ENCODE measurements around the gene MILR1.

MILR1 gene

GRCh38 chr17:64406321-64407200, 42.4 kb upstream of the MILR1 start:
- TF ChIP-seq HIC1 (tag by site-specific recombination; IDR thresholded peaks at IDR 0.05) (no peak), AEBP2 (tag by site-specific recombination; IDR thresholded peaks at IDR 0.05; ENCODE audit: borderline replicate concordance) (no peak), SP3 (tag by site-specific recombination; IDR thresholded peaks at IDR 0.05) (no peak), ZNF48 (tag by site-specific recombination; IDR thresholded peaks at IDR 0.05) (no peak), ZNF10 (tag by site-specific recombination; IDR thresholded peaks at IDR 0.05) (no peak), ZFP3 (tag by site-specific recombination; IDR thresholded peaks at IDR 0.05; ENCODE audit: low read depth) (no peak), ZNF600 (tag by site-specific recombination; IDR thresholded peaks at IDR 0.05) (no peak), ZNF610 (tag by site-specific recombination; IDR thresholded peaks at IDR 0.05; ENCODE audit: borderline replicate concordance) (no peak), ZNF223 (tag by site-specific recombination; IDR thresholded peaks at IDR 0.05) (no peak), TSHZ1 (tag by site-specific recombination; IDR thresholded peaks at IDR 0.05; ENCODE audit: borderline replicate concordance) (no peak), ZFP69B (tag by site-specific recombination; IDR thresholded peaks at IDR 0.05) (no peak), ZNF280D (tag by site-specific recombination; IDR thresholded peaks at IDR 0.05) (no peak)
- Histone ChIP-seq H3K4me1 (ENCODE audit: control insufficient read depth, insufficient read depth, low read length) (no peaks in the 10 kb centered on the region), H3K27ac (ENCODE audit: extremely low read depth, low read depth, low read length) (no peak overlapping the region), H3K4me3 (ENCODE audit: low read depth, low read length) (no peak overlapping the region), H3K9me3 (ENCODE audit: control insufficient read depth, insufficient read depth, low read depth, low read length) (no peaks in the 10 kb centered on the region), H3K36me3 (ENCODE audit: control insufficient read depth in 2 of 2, insufficient read depth in 1 of 2, low read length in 2 of 2) (no peaks in the 10 kb centered on the region)
- ChIA-PET POLR2A (interaction anchor here (0.6 kb wide), 1 partner anchor 11 kb away, joined by 7 read pairs; no protein-coding TSS in a partner anchor), CTCF (interaction anchor here (0.6 to 2.9 kb wide), 5 partner anchors 12 to 856 kb away, joined by 4 to 11 read pairs (median 4); no protein-coding TSS in a partner anchor)
